Measurements from ENCODE around the gene MCF2L2.

The MCF2L2 gene

DNA sequence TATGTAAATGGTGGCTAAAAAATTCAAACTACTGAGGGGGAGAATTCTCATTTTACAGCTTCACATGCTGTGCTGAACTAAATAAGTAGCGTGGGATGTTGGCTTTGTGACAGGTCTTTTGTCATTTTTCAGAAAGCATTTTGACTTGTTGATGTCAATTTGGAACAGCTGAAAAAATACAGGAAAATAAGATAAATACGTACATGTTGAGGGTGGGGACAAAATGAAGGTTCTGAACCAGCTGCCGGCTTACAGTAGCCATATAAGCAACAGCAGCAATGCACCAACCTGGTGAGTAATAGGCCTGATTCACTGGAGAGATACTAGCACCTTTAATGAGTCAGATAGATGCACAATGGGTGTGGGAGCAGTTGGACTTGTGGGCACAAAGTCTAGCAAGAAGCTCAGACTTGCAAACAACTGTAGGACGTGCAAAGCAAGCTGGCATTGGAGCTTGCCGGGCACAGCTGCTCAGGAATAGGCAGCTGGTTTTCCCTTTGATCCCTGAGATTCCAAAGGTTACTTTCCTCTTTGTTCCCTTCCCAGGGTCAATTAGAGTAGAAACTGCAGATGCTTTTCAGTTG lies 162.5 kb downstream of the MCF2L2 start:
- peak; percentile 39 for DNase-seq (ENCODE audit: low spot score)

DNA sequence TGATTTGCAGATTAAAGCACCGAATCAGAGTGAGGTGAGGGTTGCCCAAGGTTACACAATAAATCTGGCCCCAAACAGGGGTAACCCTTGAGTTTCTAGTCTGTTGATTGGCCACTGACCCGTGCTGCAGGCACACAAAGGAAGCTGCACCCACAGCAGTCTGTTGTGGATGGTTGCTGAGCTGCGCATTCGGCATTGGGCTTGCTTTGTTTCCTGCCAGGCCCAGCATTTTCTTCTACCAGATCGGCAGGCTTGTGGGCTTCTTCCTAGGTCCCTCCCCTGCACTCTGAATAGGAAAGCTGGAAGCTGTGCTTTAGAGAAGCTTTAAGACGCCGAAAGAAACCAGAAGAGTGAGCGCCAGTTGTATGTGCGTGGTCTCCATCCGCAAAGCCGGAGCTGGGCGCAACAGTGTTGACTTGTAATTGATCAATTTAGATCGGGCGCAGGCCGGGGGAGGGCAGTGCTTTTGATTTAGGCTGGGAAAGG lies 163.2 kb downstream of the MCF2L2 start:
- DNase-seq (ENCODE audit: low spot score), result no peak

DNA sequence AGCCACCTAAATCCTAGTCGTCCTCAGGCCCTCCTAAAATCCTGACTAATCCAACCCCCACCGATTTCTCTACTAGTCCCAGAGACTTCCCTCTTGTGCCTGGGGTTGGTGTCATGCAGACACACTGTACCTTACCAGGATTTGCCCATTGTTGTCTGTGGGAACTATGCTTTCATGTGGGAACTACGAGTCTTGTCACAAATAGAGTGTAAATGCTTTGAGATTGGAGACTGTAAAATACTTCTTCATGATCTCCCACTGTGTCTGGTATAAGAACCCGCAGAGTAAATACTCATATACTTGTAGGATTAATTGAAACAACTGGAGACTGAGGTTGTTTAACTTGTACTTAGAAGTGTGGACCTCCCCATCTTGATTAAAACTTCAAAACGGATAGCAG lies 164.2 kb downstream of the MCF2L2 start:
- no peak for DNase-seq (ENCODE audit: low spot score)

DNA sequence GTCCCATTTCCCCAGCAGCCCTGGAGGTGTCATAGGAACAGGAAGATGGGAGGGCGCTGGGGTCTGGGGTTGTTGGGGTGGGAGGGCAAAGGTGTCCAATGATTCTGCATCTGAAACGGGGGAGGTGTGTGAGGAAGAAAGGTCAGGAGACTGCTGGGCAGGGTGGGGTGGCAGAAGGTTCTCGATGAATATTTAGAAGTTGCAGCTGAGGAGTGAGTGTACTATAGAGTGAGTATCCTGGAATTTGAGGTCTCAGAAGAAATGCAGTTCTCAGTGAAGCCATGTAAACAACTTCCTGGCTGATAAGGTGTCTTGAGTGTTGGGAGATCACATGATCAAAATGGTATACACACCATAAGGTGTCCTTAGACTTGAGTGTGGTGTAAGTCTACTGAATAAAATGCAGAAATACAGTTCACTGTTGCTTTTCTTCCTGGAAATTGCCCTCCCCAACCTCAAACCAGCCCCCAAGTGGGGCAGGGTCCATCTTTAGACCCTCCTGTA lies 165.5 kb downstream of the MCF2L2 start:
- DNase-seq (ENCODE audit: low spot score), result no peak

DNA sequence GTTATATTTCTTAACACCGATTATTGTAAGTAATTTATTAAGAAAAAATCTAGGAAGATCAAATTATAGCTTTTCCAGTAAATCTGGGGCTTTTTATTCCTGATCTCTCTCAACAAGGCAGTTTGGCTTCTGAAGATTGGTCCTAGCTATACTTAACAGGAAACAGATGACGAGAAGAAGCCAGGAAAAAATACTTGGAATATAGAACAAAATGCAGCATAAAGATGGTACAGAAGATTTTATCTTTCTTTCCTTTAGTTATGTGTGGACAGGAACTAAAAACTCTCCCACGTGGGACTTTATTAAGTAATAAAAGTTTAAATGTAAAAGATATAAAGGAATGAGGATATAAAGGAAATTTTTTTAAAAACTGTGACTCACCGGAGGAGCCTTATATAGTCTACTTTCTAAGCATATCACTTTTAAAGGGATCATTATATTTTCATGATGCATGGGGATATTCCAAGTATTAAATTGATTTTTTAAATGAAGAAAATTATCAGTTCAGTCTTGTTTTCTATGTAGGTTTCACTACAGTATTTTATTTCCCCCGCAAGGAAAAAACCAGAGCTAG lies 167.2 kb downstream of the MCF2L2 start:
- no peak for DNase-seq (ENCODE audit: low spot score)

DNA sequence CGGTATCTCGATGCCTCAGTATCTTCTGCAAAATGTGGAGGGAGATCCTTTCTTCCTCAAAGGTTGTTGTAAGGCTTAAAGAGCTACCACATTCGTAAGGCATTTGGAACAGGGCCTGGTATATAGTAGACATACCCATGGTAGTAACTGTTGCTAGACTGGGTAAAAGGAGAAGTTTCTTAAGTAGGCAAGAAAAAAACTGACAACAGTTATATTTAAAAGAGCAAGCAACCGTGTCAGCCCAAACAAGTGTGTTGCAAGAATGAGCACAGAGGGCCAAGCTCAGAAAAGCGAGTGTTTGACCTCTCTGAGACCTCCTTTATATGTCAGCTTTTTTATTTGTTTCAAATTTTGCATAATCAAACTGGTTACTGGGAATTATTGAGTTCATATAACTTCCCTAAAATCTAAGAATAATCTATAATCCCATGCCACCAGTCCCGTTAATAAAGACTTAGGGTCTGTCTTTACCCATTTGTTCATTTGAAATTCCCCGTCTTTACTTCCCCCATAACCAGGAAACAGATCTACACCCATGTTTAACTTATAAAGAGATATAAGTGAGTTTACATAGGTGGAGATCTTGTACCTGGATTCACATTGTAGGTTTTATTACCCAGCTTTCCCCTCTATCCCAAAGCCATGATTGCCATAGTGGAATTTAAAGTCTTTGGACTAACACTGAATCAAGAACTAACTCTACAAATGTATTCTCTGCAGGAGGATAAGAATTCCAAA lies 168.1 kb downstream of the MCF2L2 start:
- no peak for DNase-seq (ENCODE audit: low spot score)

DNA sequence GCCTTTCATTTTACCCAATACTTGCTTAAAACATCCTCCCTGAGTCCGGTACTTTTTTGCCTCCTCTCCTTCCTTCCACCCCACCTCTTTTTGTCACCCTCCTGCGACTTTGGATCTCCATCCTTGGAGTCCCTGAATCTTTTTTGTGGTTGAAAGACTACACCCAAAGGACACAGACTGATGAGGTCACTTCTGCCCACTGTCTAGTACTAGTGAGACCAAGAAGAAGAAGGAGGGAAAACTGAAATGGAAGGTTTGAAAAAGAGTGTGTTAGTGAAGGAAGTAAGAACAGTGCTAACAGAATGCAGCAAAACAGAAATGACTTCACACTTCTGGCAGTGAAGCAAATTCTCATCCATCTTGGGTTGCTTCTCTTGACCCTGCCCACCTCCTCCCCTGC lies 168.8 kb downstream of the MCF2L2 start:
- DNase-seq (ENCODE audit: low spot score), result no peak

DNA sequence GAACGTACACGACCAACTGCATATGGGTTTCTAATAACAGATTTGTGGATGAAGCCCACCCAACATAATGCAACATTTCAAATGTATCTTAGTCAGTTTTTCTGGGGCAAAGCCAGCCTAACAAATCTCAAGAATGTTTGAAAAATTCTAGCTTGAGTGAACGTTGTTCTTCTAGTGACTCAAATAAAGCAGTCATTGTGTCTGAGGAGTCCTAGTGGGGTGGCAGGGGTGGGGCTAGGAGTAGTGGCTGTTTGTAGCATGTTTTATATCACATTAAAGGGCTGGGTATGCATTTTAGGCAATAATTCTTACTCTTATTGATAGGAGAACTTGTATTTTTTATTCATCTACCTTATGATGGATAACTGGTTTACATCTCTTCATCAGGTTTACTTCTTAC lies 169.3 kb downstream of the MCF2L2 start:
- DNase-seq (ENCODE audit: low spot score), result no peak

DNA sequence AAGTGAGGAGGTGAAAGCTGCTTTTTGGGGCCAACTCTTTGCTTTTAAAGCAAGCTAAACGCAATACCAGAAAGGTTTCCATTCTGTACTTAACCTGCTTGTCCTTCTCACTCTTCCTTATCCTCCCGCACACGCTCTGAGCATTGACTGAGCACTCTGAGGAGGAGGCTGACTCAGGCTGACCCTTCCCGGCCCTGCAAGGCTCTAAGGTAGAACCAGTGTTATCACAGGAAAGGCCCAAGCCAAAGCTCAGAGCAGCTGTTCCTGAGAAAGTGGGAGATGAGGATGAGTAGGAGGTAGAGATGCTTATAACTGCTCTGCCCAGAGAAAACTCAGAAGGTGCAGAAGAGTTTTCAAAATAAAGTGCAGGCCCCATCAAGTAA lies 173.1 kb downstream of the MCF2L2 start:
- no peak for DNase-seq (ENCODE audit: low spot score)

DNA sequence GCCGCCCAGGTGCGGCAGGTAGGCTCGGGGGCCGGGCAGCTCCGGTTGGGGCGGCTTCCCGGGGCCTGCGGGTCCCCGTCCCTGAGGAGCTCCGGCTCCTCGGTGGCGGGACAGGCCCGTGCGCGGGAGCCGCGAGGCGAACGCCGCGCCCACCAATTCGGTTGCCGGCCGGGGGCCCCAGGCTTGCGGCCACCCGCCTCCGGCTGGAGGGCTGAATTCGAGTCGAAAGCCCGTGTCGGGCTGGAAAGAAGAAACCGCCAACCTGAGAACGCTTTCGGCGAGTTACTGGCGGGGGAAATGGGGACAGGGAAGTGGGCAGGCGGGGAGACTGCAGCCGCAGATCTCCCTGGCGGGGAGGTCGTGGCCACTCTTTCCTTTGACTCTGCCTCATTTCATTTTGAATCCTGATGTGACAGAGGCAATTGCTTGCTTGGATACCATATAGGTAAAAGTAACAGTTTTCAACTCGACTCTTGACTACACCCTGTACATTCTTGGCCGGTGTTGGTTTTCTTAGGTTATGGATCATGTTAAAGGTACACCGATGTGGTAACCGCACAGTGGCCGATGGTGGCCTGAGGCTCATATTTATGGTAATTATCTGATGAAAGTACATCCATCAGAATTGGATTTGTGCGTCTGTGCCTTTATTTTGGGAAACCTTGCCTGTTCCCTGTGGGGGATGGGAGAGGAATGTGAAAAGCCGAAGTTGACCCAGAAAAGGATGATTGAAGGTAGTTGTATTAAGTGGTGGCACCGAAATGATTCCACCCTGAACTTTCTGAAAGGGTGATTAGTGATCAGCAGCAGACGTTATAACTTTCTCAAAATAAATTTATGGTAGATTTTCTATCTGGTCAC lies 173.7 kb downstream of the MCF2L2 start:
- DNase-seq (ENCODE audit: low spot score), result no peak

DNA sequence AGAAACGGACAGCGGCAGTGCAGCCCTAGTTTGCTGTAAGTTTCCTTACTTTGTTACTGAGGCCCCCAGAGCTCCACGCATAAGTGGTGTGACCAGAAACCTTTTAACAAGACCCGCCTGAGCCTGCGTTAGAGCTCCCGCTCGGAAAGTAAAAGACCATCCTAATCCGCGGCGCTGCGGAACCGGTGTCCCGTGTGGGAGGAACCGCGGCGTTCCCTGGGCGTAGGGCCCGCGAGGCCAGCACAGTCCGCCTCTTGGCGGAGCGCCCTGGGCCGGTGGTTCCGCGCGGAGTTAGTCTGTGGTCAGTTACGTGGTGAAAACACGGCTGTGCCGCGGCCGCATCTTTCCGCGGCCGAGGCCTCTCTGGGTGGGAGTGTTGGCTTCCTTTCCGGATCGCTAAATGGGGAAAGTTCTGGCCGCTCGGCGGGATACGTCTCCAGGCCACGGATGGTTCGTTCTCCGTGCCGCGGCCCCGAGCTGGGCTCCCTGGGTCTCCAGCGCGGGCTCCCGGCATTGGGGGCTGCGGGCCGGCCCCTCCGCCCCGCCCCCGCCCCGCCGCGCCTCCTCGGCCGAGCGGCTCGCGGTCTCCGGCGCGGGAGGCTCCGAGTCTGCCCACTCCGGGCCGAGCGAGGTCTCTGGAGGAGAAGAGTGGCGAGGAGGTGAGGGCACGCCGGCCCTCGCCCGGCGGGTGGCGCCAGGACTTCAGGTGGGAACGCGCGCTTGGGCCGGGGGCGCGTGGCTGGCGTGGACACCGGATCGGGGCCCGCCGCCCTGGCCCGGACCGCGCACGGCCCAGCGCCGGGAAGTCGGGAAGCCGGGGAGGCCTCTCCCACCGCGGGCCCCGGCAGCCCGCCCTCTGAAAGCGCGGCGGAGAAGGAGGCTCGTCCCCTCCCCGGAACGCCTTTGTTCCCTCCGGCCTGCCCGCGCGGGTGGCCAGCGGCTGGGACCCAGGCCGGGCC lies 174.6 kb downstream of the MCF2L2 start:
- DNase-seq (ENCODE audit: low spot score), result peak; percentile 8

DNA sequence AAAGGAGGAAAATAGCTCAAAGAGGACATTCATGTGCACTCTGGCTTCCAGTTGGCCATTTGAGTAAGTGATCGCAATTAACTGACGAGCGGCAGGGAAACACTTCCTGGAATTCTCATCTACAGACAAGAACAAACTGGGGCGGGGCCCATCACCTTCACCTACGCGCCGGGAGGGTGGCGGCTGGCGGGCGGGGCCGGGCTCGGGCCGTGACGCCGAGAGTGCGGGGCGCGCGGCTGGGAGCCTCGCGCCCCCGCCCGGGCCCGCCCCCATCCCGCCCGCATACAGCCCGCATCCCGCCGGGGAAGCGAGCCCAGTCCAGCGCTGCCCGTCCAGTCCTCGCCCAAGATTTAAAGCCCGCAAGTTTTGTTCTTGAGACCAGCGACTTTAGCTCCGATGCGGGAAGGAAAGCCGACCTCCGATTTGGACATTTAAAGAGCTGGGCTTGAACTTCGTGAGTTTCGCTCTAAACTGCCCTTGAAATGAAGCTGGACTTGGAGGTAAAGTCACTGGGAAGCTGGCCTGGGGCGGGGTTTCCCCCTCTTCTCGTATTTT lies 175.4 kb downstream of the MCF2L2 start, which contains the start of gene B3GNT5:
Gene B3GNT5, plus strand, starts transcription at position 281 of the 555 bp plus-strand sequence. CDS start 16,546 bp downstream, outside the sequence.
- DNase-seq (ENCODE audit: low spot score), result peak; percentile 20

DNA sequence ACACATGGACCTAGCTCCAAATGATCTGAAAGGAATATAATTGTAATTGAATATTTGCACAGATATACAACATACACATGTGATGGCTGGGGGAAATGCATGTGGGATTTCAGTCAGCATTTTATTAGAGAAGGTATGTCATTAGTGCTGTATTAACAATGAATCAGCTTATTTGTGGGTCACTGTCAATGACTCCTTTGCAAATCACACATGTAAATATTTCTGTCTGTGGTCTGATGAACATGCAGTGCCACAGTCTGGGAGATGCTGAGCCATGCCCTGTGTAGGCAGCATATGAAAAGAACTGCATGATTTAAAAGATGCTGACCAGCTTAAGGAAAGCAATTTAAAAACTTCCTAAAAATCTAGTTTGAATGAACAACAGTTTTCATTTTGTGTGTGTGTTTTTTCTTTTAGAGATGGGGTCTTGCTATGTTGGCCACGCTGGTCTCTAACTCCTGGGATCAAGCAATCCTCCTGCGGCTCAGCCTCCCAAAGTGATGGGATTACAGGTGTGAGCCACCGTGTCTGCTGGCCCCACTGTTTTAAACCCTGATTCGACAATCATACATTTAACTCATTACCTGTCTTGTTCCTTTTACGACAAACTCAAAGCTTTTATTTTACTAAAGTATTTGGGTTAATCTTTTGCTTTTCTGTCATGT lies 176.2 kb downstream of the MCF2L2 start:
- DNase-seq (ENCODE audit: low spot score), result no peak

DNA sequence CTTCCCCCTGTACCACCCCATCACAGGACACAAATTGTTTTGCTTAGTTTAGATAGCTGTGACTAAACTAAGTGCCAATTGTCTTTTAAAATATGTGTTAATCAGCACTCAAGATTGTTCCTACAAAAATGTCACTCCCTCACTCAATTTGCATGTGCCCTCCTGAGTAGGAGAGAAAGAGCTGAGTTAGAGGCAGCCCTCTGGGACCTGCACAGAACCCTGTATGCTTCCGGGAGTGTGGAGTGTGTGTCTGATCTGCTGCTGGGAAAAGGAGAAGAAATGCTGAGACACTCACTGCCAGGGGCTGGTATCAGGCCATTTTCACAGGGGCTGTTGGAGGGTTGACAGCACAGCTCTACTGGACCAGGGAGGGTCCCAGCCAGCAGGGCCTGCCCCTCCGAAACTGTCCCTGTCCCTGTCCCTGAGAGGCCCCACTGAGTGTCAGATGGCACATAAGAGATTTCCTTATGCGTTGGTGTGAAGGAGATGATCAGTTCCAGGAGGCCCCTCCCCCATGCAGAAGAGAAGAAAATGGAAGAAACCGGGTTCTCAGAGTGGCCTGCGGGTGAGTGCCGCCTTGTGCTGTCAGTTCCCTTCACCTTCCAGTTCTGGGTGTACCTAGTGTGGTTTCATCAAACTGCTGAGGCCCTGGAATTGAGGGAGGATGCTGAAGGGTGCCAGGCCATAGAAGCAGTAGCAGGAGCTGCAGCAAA lies 179.3 kb downstream of the MCF2L2 start:
- DNase-seq (ENCODE audit: low spot score), result no peak

DNA sequence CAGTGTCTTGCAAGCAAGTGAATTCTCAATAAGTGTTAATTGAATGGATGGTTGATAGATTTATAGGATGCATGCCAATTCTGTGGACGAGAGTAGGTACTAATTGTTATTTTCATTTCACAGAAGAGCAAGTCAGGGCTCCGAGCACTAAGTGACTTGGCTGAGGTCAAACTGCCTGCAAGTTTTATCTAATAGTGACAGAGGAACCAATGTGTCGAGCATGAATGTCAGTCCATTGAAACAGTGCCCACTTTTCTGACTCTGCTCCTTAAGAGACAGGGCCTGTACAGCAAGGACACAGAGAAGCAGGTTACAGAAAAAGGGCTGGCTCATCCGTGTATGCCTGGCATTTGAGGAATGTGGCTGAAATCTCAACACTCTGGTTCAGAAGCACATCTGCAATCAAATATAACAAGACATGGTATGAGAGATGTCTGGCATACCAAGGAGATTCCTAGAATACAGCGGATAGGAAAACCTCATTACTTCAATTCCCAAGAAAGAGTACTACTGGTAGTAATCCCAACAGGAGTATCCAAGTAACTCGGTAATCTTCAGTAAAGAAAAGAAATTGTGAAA lies 181.3 kb downstream of the MCF2L2 start:
- no peak for DNase-seq (ENCODE audit: low spot score)

DNA sequence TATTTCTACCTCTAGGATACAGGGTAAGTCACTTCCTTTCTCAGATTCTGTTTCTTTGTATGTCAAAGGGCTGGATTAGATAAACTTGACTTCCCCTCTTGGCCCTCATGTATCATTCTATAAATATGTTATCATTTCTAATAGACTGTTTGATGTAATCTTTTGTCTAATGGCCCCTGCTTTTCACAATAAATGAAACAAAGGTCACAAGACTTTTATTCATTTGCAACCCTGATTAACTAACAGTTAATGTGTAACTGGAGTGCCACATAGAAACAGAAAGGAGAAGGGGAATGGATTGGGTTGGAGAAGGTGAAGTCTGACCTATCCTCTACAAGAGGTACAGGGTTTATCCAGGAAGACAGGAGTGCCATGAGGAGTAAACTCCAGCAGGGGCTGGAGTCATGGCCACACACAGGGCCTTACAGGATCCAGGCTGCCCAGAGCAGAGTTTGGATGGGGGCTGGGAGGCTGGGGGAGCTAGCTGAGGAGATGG lies 183.4 kb downstream of the MCF2L2 start:
- DNase-seq (ENCODE audit: low spot score), result no peak

DNA sequence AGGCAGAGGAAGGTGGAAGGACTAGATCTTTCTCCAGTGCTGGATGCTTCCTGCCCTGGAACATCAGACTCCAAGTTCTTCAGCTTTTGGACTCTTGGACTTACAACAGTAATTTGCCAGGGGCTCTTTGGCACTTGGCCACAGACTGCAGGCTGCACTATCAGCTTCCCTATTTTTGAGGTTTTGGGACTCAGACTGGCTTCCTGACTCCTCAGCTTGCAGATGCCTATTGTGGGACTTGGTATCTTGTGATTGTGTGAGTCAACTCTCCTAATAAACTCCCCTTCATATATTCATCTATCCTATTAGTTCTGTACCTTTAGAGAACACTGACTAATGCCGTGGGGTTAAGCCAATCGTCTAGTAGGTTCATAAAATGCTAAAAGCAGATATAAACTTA lies 184.2 kb downstream of the MCF2L2 start:
- DNase-seq (ENCODE audit: low spot score), result no peak

DNA sequence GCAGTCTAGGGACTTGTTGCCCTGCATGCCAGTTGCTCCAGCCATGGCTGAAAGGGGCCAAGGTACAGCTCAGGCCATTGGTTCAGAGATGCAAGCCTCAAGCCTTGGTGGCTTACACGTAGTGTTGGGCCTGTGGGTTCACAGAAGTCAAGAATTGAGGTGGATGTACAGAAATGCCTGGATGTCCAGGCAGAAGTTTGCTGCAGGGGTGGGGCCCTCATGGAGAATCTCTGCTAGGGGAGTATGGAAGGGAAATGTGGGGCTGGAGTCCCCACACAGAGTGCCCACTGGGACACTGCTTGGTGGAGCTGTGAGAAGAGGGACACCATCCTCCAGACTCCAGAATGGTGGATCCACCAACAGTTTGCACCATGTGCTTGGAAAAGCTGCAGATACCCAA lies 186.0 kb downstream of the MCF2L2 start:
- DNase-seq (ENCODE audit: low spot score), result no peak

DNA sequence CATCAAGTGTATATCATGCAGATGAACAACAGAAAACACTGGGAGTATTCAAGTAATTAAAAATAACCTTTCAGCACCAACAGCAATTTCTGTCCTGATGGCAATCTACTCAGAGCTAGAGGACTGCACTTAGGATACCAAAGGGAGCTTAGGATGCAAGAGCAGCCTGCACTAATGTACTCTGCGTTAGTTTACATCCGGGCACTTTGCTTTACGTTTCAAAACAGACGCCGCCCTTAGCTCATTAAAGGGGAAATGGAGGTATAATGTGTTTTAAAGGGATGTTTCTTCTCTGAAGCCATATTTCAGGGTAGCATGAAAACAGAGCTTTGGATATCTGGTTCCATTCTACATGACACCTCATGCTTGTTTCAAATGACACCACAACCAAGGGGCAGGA lies 189.4 kb downstream of the MCF2L2 start:
- DNase-seq (ENCODE audit: low spot score), result no peak
